HG02885 (cell line): Measurements from ENCODE around the gene PRAMEF8.
"Not testable (repeated sequence)": the region's sequence is repeated elsewhere in the genome, so short reads cannot be mapped to it uniquely, and the experiment has no call there.

Experiments
- ATAC-seq: cut with Tn5 transposase; IDR thresholded peaks from one replicate; pipeline ENCODE4 v1.9.1; 2021; ENCODE audit warnings: mild to moderate bottlenecking; ENCODE audit not compliant: unreplicated experiment, poor library complexity

Gene PRAMEF8

DNA sequence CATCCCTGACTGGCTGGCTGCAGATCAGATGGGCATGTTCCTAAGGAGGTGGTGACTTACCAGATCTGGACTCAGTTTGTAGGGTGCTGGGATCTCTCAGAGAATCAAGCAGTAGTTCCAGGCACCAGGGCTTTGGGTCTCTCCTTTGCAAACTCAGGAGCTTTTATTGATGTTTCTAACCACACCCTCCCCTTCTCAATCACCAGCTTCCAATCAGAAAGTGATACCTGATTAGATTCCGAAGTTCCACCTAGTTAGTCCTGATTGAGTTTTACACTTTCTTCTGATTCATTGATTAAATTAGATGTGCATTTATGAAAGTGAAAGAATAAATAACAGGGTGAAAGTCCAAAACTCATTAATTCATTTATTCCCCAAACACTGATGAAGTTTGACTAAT is at the start of gene PRAMEF8:
TSS of gene PRAMEF8 (minus strand) at position 101 of the 400 bp plus-strand sequence. CDS start 1,046 bp downstream, outside the sequence.
- not testable (repeated sequence) for ATAC-seq

DNA sequence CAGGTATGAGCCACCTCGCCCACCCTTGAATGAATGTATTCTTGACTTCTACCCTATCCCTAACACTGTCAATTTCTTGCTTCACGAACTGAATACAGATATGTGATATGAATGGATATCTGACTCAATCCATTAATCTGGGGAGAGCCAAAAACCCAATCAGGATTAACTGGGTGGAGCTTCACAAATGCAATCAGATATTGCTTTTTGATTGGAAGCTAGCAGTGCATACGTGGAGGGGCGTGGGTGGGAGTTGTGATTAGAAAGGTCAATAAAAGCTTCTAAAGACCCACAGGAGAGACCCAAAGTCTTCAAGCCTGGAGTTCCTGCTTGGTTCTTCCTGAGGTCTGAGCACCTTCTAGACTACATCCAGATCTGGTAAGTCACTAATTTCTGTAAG is 30.3 kb upstream of the PRAMEF8 start, which contains the start of gene PRAMEF15:
TSS of gene PRAMEF15 (plus strand) at position 301 of the 400 bp plus-strand sequence. CDS start 2,827 bp downstream, outside the sequence.
- not testable (repeated sequence) for ATAC-seq

DNA sequence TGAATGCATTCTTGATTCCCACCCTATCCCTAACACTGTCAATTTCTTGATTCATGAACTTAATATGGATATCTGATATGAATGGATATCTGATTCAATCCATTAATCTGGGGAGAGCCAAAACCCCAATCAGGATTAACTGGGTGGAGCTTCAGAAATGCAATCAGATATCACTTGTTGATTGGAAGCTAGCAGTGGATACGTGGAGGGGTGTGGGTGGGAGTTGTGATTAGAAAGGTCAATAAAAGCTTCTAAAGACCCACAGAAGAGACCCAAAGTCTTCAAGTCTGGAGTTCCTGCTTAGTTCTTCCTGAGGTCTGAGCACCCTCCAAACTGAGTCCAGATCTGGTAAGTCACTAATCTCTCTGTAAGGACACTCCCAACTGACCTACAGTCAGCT is 18.3 kb upstream of the PRAMEF8 start, which contains the start of gene PRAMEF33:
TSS of gene PRAMEF33 (plus strand) at position 301 of the 400 bp plus-strand sequence. CDS start 2,416 bp downstream, outside the sequence.
- not testable (repeated sequence) for ATAC-seq

DNA sequence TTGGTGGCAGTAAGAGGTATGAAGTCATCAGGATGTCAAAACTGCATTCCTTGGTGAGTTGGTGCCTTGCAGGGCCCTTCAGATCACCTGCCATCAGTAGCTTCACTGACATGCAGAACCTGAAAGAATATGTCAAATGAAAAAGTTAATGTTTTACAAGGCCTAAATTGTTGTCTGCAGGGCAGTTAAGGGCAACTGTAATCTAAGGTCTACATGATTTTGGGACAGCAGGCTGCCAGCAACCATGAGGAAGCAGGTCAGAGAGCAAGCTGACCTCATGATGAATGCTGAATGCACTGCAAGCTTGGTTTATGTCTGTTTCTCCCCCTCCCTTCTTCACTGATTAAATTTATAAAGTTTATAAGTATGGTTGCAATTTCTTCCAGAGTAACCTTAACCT is 17.3 kb upstream of the PRAMEF8 start:
- not testable (repeated sequence) for ATAC-seq

DNA sequence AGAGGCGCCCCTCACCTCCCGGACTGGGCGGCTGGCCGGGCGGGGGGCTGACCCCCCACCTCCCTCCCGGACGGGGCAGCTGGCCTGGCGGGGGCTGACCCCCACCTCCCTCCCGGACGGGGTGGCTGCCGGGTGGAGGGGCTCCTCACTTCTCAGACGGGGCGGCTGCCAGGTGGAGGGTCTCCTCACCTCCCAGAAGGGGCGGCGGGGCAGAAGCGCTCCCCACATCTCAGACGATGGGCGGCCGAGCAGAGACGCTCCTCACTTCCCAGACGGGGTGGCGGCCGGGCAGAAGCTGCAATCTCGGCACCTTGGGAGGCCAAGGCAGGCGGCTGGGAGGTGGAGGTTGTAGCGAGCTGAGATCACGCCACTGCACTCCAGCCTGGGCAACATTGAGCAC is 13.8 kb upstream of the PRAMEF8 start:
- ATAC-seq = not testable (repeated sequence)

DNA sequence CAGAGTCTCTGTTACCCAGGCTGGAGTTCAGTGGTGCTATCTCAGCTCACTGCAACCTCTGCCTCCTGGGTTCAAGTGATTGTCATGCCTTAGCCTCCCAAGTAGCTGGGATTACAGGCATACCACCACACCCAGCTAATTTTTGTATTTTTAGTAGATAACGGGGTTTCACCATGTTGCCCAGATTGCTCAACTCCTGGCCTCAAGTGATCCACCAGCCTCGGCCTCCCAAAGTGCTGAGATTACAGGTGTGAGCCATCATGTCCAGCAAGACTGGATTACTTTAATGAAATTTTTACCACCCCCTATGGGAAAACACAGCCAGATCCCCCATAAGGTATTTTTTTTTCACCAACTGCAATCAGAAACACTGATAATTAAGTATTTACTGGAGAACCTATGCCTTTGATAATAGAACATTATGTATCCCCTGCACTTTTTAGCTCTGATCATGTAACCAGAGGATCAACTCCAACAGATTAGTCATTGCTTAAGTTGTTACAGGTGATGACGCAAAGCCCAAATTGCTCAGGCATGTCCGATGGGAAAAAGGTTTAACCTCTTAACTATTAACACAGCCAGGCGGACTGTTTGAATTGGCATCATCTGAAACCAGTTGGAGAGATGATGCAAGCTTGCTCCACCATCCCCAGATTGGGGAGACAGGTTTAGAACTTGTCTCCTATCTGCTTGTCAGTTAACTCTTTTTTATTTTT is 12.4 kb upstream of the PRAMEF8 start:
- not testable (repeated sequence) for ATAC-seq

DNA sequence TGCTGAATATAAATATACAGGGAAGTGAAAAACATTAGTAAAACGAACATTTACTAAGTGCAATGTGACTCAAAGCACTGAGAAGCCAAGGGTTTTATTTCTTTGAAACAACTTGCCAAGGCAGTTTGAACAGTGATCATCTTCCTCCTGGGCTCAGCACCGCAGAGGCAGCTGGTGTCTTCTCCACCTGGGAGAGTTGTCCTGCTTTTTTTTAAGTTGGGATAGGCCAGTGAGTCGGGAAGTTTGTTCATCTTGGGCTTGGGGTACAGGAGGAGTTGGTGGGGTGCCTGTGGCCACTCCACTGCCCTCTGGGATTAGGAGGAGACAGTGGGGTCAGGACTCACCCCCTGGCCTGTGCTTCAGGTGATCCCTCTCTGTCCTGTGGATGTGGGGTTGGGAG is 4.1 kb upstream of the PRAMEF8 start:
- not testable (repeated sequence) for ATAC-seq

DNA sequence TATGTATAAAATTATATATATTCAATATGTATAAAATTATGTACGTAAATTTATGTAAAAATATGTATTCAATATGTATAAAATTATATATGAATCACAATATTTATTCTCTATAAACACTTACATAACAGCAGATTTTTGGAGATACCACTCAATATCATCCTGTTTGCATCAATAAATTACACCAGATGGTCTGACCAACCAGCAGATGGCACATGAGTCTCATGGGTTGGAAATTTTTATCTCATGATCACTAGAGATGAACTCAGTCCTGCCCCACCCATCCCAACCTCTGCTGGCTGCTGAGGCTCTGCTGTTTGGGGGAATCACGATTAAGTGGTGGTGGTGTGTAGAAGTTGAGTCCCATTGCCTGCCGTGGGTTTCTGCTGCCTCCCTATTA is 5.3 kb downstream of the PRAMEF8 start:
- not testable (repeated sequence) for ATAC-seq

DNA sequence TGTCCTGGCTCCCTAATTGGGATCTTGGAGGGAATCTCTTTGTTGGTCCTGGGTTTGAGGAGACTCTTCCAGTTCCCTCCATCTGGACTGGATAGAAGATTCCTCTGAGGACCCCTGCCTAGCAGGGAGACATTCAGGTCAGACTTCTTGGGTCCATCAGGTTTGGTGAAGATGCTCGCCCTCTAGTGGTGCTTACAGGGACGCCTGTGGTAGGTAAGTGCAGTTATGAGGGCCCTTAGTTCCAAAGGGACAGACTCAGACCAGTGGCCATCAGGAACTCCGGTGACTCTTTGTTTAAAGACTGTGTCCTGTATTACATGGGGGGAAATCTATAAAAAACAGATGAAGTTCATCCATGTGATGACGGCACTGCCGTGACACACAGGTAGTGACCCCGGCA is 7.9 kb downstream of the PRAMEF8 start:
- not testable (repeated sequence) for ATAC-seq

DNA sequence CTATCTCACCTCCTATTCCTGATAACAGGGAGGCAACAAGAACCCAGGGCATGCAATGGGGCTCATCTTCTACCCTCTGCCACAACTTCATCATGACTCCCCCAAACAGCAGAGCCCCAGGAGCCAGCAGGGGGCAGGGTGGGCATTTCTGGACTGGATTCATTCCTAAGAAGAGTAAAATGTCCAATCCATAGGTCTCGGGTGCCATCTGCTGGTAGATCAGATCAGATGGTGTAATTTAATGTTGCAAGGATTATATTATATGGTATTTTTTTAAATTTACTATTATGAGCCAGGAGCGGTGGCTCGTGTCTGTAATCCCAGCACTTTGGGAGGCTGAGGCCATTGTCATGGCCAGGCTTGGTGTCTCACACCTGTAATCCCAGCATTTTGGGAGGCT is 19.8 kb downstream of the PRAMEF8 start:
- ATAC-seq = not testable (repeated sequence)

DNA sequence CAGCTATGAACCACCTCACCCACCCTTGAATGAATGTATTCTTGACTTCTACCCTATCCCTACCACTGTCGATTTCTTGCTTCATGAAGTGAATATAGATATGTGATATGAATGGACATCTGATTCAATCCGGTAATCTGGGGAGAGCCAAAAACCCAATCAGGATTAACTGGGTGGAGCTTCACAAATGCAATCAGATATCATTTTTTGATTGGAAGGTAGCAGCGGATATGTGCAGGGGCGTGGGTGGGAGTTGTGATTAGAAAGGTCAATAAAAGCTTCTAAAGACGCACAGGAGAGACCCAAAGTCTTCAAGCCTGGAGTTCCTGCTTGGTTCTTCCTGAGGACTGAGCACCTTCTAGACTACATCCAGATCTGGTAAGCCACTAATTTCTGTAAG is 31.0 kb downstream of the PRAMEF8 start, which contains the start of gene PRAMEF5:
TSS of gene PRAMEF5 (plus strand) at position 301 of the 400 bp plus-strand sequence. CDS start 5,071 bp downstream, outside the sequence.
- not testable (repeated sequence) for ATAC-seq

DNA sequence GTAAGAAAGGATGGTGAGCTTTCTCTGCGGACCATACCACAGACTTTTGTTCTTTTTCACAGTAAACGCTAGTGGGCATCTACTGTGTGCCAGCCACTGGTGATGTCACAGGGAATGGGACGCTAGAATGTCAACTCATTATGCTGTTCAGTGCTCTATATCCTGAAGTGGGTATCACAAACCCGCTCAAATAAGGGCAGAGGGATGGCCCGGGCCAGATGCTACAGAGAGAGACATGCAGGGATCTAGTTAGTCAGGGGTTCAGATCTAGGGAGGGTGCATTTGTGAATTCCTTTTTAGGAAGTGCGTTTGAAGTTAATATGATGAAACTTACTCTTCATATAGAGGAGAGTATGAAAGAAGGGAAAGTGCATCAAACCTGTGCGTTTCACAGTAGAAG is 37.8 kb downstream of the PRAMEF8 start:
- not testable (repeated sequence) for ATAC-seq

DNA sequence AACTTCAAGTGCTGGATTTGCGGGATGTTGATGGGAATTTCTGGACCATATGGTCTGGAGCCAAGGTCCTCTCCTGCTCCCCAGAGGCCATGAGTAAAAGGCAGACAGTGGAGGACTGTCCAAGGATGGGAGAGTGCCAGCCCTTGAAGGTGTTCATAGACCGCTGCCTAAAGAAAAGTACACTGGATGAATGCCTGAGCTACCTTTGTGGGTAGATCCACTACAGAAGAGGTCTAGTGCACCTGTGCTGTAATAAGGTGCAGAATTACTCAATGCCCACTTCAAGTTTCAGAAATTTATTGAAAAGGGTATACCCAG is 38.4 kb downstream of the PRAMEF8 start:
- not testable (repeated sequence) for ATAC-seq

DNA sequence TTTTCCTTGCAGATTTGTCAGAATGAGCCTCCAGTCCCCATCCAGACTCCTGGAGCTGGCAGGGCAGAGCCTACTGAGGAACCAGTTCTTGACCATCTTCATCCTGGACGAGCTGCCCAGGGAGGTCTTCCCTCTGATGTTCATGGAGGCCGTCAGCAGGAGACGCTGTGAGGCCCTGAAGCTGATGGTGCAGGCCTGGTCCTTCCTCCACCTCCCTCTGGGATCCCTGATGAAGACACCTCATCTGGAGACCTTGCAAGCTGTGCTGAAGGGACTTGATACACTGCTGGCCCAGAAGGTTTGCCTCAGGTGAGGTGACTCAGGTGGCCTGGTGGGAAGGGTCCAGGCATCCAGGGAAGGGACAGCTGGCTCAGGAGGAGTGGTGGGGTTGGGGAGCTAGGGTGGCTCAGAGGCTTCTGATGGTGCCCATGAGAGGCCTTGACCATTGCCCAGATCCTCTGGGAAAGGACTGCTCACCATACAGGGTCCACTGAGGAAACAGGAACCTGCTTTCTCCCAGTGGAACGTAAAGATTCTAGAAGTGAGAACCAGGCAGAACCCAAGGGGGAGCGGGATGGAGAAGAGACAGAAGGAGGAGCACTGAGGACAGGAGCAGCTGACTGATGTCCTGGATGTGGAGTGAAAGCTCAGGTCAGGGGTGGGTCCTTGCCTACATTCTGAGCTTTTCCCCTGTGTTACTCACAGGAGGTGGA is 38.9 kb downstream of the PRAMEF8 start:
- not testable (repeated sequence) for ATAC-seq

DNA sequence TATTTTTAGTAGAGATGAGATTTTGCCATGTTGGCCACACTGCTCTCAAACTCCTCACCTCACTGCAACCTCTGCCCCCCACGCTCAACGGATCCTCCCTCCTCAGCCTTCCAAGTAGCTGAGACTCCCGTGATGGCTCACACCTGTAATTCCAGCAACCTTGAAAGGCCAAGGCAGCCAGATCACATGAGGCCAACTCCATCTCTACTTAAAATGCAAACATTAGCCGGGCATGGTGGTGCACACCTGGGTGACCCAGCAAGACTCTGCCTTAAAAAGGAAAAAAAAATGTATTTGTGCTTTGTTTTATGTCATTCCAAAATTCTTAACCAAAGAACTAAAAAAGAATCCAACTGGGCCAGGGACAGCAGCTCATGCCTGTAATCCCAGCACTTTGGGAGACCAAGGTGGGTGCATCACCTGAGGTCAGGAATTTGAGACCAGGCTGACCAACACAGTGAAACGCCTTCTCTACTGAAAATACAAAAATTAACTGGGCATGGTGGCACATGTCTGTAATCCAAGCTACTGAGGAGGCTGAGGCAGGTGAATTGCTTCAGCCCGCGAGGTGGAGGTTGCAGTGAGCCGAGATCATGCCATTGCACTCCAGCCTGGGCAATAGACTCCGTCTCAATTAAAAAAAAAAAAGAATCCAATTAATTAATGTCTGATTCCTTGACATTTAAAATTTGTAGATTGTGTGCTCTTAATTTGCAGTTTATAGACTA is 41.2 kb downstream of the PRAMEF8 start:
- not testable (repeated sequence) for ATAC-seq

DNA sequence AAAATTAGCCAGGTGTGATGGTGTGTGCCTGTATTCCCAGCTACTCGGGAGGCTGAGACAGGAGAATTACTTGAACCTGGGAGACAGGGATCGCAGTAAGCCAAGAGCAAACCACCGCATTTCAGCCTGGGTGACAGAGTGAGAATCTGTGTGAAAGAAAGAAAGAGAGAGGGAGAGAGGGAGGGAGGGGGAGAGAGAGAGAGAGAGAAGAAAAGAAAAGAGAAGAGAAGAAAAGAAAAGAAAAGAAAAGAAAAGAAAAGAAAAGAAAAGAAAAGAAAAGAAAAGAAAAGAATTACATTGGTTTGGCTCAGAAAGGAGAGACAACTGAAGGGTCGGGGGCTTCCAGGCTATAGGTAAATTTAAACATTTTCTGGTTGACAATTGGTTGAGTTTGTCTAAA is 45.3 kb downstream of the PRAMEF8 start:
- not testable (repeated sequence) for ATAC-seq

DNA sequence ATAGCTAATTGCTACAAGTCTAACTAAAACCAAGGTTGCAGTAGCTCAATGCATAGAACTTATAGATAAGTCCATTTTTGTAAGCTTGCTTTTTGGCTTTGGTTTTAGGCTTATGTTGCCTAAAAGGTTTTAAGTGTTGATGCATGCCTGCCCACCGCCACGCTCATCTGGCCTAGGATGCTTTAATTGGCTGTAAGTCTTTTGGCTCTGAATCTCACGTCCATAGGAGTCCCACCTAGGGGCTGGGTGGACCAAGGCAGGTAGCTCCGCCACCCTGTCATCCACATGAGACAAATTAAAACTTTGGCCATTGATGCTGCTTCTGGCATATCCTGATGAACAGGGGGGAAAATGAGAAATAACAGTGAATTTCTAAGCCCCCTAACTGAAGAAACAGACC is 47.4 kb downstream of the PRAMEF8 start:
- ATAC-seq = not testable (repeated sequence)

DNA sequence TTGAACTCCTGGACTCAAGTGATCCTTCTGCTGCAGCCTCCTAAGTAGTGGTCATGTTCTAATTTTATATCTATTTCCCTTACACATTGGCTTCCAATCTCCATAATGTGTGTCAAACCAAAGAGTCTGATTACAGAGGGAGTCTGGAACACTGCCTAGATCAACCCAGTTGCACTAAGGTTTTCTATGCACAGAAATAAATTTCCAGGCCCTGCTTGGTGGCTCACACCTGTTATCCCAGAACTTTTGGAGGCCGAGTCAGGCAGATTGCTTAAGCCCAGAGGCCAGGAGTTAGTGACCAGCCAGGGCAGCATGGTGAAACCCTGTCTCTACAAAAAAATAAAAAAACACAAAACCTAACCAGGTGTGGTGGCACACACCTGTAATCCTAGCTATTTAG is 50.9 kb downstream of the PRAMEF8 start:
- ATAC-seq = not testable (repeated sequence)

DNA sequence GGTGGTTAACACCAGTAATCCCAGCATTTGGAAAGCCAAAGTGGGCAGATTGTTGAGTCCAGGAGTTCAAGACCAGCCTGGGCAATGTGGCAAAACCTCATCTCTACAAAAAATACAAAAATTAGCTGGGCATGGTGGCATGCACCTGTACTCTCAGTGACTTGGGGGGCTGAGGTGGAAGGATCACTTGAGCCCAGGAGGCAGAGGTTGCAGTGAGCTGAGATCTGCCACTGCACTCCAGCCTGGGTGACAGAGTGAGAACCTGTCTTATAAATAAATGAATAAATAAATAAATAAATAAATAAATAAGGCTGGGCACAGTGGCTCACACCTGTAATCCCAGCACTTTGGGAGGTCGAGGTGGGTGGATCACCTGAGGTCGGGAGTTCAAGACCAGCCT is 52.9 kb downstream of the PRAMEF8 start:
- not testable (repeated sequence) for ATAC-seq
